ENCODE measurements around the gene MS4A8.

The MS4A8 gene

DNA sequence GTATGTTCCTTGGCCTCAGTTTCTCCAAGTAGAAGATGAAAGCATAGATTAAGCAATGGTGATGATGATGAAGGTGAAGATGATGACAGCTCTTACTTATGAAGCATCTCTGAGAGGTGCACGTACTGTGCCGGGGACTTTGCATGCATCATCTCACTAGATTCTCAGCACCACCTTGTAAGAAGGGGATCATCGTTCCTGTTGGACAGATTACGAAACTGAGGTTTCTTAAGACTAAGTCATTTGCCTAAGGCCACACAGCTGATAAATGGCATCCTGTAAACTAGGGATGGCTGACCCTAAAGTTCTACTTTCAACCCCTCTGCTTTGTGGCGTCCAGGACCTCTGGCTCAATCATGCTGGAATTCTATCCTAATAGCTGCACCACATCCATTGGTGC lies 65.9 kb downstream of the MS4A8 start:
- no peak for DNase-seq

Measured in activated CD4-positive, CD25-positive, alpha-beta regulatory T cell (primary cell).